C4-2B (cell line): ENCODE data around the gene SOX5.

ENCODE experiments used
- H3K27ac ChIP-seq: fragments of 450-650 bp; 2 replicates; pipeline ENCODE4 v1.5.1; 2017
- CTCF ChIP-seq: fragments of 450-650 bp; conservative IDR thresholded peaks from 2 replicates; pipeline ENCODE4 v1.5.1; 2017; ENCODE audit warnings: mild to moderate bottlenecking
- ZFX ChIP-seq: fragments of 450-650 bp; IDR thresholded peaks from 2 replicates; pipeline ENCODE4 v1.6.1; 2017

SOX5 gene

GRCh38 chr12:23655112-23655511 is 294.4 kb downstream of the SOX5 start:
- no peak overlapping the region for H3K27ac ChIP-seq
- TF ChIP-seq ZFX (no peak), CTCF (no peak)

- TF ChIP-seq ZFX = no peak
- TF ChIP-seq CTCF = no peak
- H3K27ac ChIP-seq = no peak overlapping the region
These were observed 300.9 kb downstream of the SOX5 start for GRCh38 chr12:23648546-23648945.

GRCh38 chr12:23640754-23641153 is 308.7 kb downstream of the SOX5 start:
- TF ChIP-seq CTCF = no peak
- TF ChIP-seq ZFX = no peak
- H3K27ac ChIP-seq = no peak overlapping the region

- H3K27ac ChIP-seq = no peak overlapping the region
- TF ChIP-seq ZFX (no peak), CTCF (no peak)
These were observed 315.1 kb downstream of the SOX5 start for GRCh38 chr12:23634344-23634743.

- no peak overlapping the region for H3K27ac ChIP-seq
These were observed 317.6 kb downstream of the SOX5 start for GRCh38 chr12:23631786-23632377.

GRCh38 chr12:23630524-23630923 is 318.9 kb downstream of the SOX5 start:
- H3K27ac ChIP-seq = no peak overlapping the region
- TF ChIP-seq CTCF (no peak), ZFX (no peak)

More at GRCh38 chr12:23631786-23632377, 317.6 kb downstream of the SOX5 start:
- TF ChIP-seq CTCF = no peak
- no peak for TF ChIP-seq ZFX

- TF ChIP-seq CTCF (no peak), ZFX (no peak)
These were observed 320.7 kb downstream of the SOX5 start for GRCh38 chr12:23628806-23629205.

More at GRCh38 chr12:23628806-23629205, 320.7 kb downstream of the SOX5 start:
- H3K27ac ChIP-seq = no peak overlapping the region
